HUES64 (cell line): ENCODE results near the gene EPB41L2.

Experiments
- H3K27ac ChIP-seq: 2 replicates; pipeline ENCODE4 v1.7.0; 2013; ENCODE audit warnings: low read depth, low read length, inconsistent platforms
- H3K27me3 ChIP-seq: 2 replicates; pipeline ENCODE4 v1.6.1; 2013; ENCODE audit warnings: mild to moderate bottlenecking, low read length; ENCODE audit not compliant: insufficient read depth
- H3K36me3 ChIP-seq: 2 replicates; pipeline ENCODE4 v1.6.1; 2013; ENCODE audit warnings: mild to moderate bottlenecking, low read length; ENCODE audit not compliant: insufficient read depth
- H3K4me1 ChIP-seq: 2 replicates; pipeline ENCODE4 v1.6.1; 2013; ENCODE audit warnings: mild to moderate bottlenecking, low read length, moderate library complexity; ENCODE audit not compliant: insufficient read depth
- H3K4me3 ChIP-seq: 2 replicates; pipeline ENCODE4 v1.5.1; 2013; ENCODE audit warnings: mild to moderate bottlenecking, low read length, moderate library complexity
- H3K9ac ChIP-seq: 2 replicates; pipeline ENCODE4 v1.6.1; 2013; ENCODE audit warnings: mild to moderate bottlenecking, low read depth, low read length
- H3K9me3 ChIP-seq: 2 replicates; pipeline ENCODE4 v1.6.1; 2013; ENCODE audit warnings: low read depth, low read length; ENCODE audit not compliant: insufficient read depth
- WGBS: fragments of 150-250, 120-280 bp; methylation state at CpG from one replicate; pipeline ENCODE4 v1.1.7; 2013; ENCODE audit warnings: missing lambda C conversion rate; 5-methylcytosine and 5-hydroxymethylcytosine counted together

EPB41L2 gene

GRCh38 chr6:130862370-130862769 is 200.7 kb downstream of the EPB41L2 start:
- no peak overlapping the region for H3K27ac ChIP-seq
- H3K27me3 ChIP-seq: no peaks in the 10 kb centered on the region
- peaks cover 26% of the 10 kb centered on the region for H3K36me3 ChIP-seq
- no peaks in the 10 kb centered on the region for H3K4me1 ChIP-seq
- no peak overlapping the region for H3K9ac ChIP-seq
- H3K9me3 ChIP-seq: no peaks in the 10 kb centered on the region
- WGBS: 86% methylated on average over 2 of the region's 2 CpGs
- no peak overlapping the region for H3K4me3 ChIP-seq

- Histone ChIP-seq H3K4me3 (no peak overlapping the region), H3K9me3 (peaks cover 2% of the 10 kb centered on the region; the same call in 1 of the 2 replicates), H3K27me3 (no peaks in the 10 kb centered on the region), H3K36me3 (peaks cover 15% of the 10 kb centered on the region), H3K4me1 (peaks cover under 1% of the 10 kb centered on the region), H3K27ac (no peak overlapping the region), H3K9ac (no peak overlapping the region)
- WGBS: 96% methylated on average over 11 of the region's 11 CpGs
Measured at GRCh38 chr6:130859161-130859867, 203.7 kb downstream of the EPB41L2 start.

- no peak overlapping the region for H3K9ac ChIP-seq
- no peak overlapping the region for H3K4me3 ChIP-seq
- peaks cover 7% of the 10 kb centered on the region for H3K4me1 ChIP-seq
- H3K36me3 ChIP-seq: peaks cover 10% of the 10 kb centered on the region; the same call in 1 of the 2 replicates
- 79% methylated on average over 2 of the region's 2 CpGs for WGBS
- peaks cover 2% of the 10 kb centered on the region; the same call in 1 of the 2 replicates for H3K9me3 ChIP-seq
- H3K27ac ChIP-seq: no peak overlapping the region
- no peaks in the 10 kb centered on the region for H3K27me3 ChIP-seq
Measured at GRCh38 chr6:130858498-130859160, 204.4 kb downstream of the EPB41L2 start.

- H3K4me3 ChIP-seq: no peak overlapping the region
- H3K27me3 ChIP-seq: no peaks in the 10 kb centered on the region
- peaks cover 2% of the 10 kb centered on the region; the same call in 1 of the 2 replicates for H3K9me3 ChIP-seq
- peaks cover 4% of the 10 kb centered on the region; the same call in 1 of the 2 replicates for H3K36me3 ChIP-seq
- H3K27ac ChIP-seq: no peak overlapping the region
- H3K9ac ChIP-seq: no peak overlapping the region
- H3K4me1 ChIP-seq: peaks cover 13% of the 10 kb centered on the region
- 79% methylated on average over 4 of the region's 4 CpGs for WGBS
Measured at GRCh38 chr6:130858054-130858453, 205.0 kb downstream of the EPB41L2 start.

- Histone ChIP-seq H3K36me3 (peaks cover 4% of the 10 kb centered on the region; the same call in 1 of the 2 replicates), H3K27ac (no peak overlapping the region)
- 60% methylated on average over 5 of the region's 5 CpGs for WGBS
Measured at GRCh38 chr6:130853555-130854183, 209.4 kb downstream of the EPB41L2 start.

GRCh38 chr6:130852844-130853554 is 210.0 kb downstream of the EPB41L2 start:
- Histone ChIP-seq H3K9me3 (peaks cover 2% of the 10 kb centered on the region; the same call in 1 of the 2 replicates), H3K27ac (no peak overlapping the region), H3K9ac (no peak overlapping the region), H3K4me3 (no peak overlapping the region), H3K36me3 (peaks cover 4% of the 10 kb centered on the region; the same call in 1 of the 2 replicates), H3K4me1 (peaks cover 13% of the 10 kb centered on the region), H3K27me3 (no peaks in the 10 kb centered on the region)
- WGBS: 87% methylated on average over 5 of the region's 7 CpGs

More at GRCh38 chr6:130853555-130854183, 209.4 kb downstream of the EPB41L2 start:
- peaks cover 13% of the 10 kb centered on the region for H3K4me1 ChIP-seq
- H3K4me3 ChIP-seq: no peak overlapping the region
- no peak overlapping the region for H3K9ac ChIP-seq
- H3K27me3 ChIP-seq: no peaks in the 10 kb centered on the region
- peaks cover 2% of the 10 kb centered on the region; the same call in 1 of the 2 replicates for H3K9me3 ChIP-seq

GRCh38 chr6:130851026-130851425 is 212.0 kb downstream of the EPB41L2 start:
- H3K9ac ChIP-seq: no peak overlapping the region
- H3K9me3 ChIP-seq: peaks cover 2% of the 10 kb centered on the region; the same call in 1 of the 2 replicates
- peaks cover 2% of the 10 kb centered on the region; the same call in 1 of the 2 replicates for H3K36me3 ChIP-seq
- H3K4me3 ChIP-seq: no peak overlapping the region
- peaks cover 13% of the 10 kb centered on the region for H3K4me1 ChIP-seq
- H3K27ac ChIP-seq: no peak overlapping the region
- H3K27me3 ChIP-seq: no peaks in the 10 kb centered on the region
- 100% methylated on average over 1 of the region's 1 CpG for WGBS

GRCh38 chr6:130849594-130849993 is 213.5 kb downstream of the EPB41L2 start:
- no peaks in the 10 kb centered on the region for H3K27me3 ChIP-seq
- no peak overlapping the region for H3K9ac ChIP-seq
- no peak overlapping the region for H3K27ac ChIP-seq
- no peak overlapping the region for H3K4me3 ChIP-seq
- H3K4me1 ChIP-seq: peaks cover 13% of the 10 kb centered on the region
- H3K36me3 ChIP-seq: no peaks in the 10 kb centered on the region
- H3K9me3 ChIP-seq: no peaks in the 10 kb centered on the region
- 98% methylated on average over 1 of the region's 1 CpG for WGBS

GRCh38 chr6:130848945-130849344 is 214.1 kb downstream of the EPB41L2 start:
- peaks cover 9% of the 10 kb centered on the region; the same call in 1 of the 2 replicates for H3K4me1 ChIP-seq
- H3K9ac ChIP-seq: no peak overlapping the region
- H3K36me3 ChIP-seq: no peaks in the 10 kb centered on the region
- 77% methylated on average over 2 of the region's 2 CpGs for WGBS
- H3K27me3 ChIP-seq: no peaks in the 10 kb centered on the region
- no peak overlapping the region for H3K4me3 ChIP-seq
- H3K27ac ChIP-seq: no peak overlapping the region
- H3K9me3 ChIP-seq: no peaks in the 10 kb centered on the region

GRCh38 chr6:130847001-130847910 is 215.8 kb downstream of the EPB41L2 start:
- H3K36me3 ChIP-seq: no peaks in the 10 kb centered on the region
- WGBS: 90% methylated on average over 5 of the region's 7 CpGs
- H3K9ac ChIP-seq: no peak overlapping the region
- H3K4me1 ChIP-seq: no peaks in the 10 kb centered on the region; the same call in 1 of the 2 replicates
- no peak overlapping the region for H3K27ac ChIP-seq
- H3K4me3 ChIP-seq: no peak overlapping the region
- no peaks in the 10 kb centered on the region for H3K27me3 ChIP-seq
- no peaks in the 10 kb centered on the region for H3K9me3 ChIP-seq
